Suprapubic skin (tissue), 4 donors: ENCODE results near the gene NRG3.

ENCODE experiments used
- EP300 ChIP-seq: sonication (generic); formaldehyde crosslinking; IDR thresholded peaks from one replicate; pipeline ENCODE4 v1.6.1; 2017; ENCODE audit warnings: antibody characterized with exemption
- POLR2A ChIP-seq, 2 donors: fragments of 450-650 bp; IDR thresholded peaks; one replicate each; pipeline ENCODE4 v1.6.1; 2017; ENCODE audit warnings: antibody characterized with exemption in 2 of 2, mild to moderate bottlenecking in 2 of 2, moderate library complexity in 2 of 2
- POLR2AphosphoS5 ChIP-seq, 3 donors: sonication (generic); formaldehyde crosslinking; IDR thresholded peaks; one replicate each; pipeline ENCODE4 v1.6.1; 2017; ENCODE audit warnings: antibody characterized with exemption in 3 of 3
- TF ChIP-seq, protein P1 (sequence below), 2 donors: fragments of 200-600 bp in 1 of 2; fragments of 450-650 bp in 1 of 2; sonication (generic) in 1 of 2; IDR thresholded peaks; one replicate each; pipeline ENCODE4 v1.5.1; 2016 to 2019; ENCODE audit warnings: antibody characterized with exemption in 2 of 2, mild to moderate bottlenecking in 1 of 2, moderate library complexity in 1 of 2

DNA sequence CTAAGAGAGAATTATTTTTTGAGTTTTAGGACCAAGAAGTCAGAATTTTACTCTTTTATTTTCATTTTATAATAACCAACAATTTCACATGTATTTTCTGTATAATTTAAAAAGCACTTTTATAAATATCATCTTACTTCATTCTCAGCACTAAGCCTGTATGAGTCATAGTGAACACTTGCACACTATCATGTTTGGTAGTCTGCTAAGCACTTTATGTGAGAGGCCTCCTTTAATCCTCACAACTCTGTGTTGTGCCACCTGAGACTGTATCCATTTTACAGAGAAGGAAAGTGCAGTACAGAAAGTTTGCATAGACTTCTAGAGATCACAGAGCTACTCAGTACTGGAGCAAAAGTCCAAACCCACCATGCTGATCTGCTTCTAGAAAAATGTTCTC is 939.6 kb downstream of the NRG3 start:
- TF ChIP-seq, protein P1, sequence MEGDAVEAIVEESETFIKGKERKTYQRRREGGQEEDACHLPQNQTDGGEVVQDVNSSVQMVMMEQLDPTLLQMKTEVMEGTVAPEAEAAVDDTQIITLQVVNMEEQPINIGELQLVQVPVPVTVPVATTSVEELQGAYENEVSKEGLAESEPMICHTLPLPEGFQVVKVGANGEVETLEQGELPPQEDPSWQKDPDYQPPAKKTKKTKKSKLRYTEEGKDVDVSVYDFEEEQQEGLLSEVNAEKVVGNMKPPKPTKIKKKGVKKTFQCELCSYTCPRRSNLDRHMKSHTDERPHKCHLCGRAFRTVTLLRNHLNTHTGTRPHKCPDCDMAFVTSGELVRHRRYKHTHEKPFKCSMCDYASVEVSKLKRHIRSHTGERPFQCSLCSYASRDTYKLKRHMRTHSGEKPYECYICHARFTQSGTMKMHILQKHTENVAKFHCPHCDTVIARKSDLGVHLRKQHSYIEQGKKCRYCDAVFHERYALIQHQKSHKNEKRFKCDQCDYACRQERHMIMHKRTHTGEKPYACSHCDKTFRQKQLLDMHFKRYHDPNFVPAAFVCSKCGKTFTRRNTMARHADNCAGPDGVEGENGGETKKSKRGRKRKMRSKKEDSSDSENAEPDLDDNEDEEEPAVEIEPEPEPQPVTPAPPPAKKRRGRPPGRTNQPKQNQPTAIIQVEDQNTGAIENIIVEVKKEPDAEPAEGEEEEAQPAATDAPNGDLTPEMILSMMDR (IDR thresholded peaks at IDR 0.05), result no peak
- TF ChIP-seq POLR2A (IDR thresholded peaks at IDR 0.05) (no peak), POLR2AphosphoS5 (IDR thresholded peaks at IDR 0.05) (no peak), EP300 (no peak)
